GM12878 (cell line): ENCODE results near the gene FXN. TPM values are rescaled to one million over a fixed set of nuclear protein-coding genes. Genes with fewer than 3 reads are reported as not detected.

Experiments
- ATAC-seq: fragments of 200-7000 bp; cut with Tn5 transposase; 3 replicates; pipeline ENCODE4 v1.9.1; 2020; ENCODE audit warnings: mild to moderate bottlenecking, moderate library complexity
- BruUV-seq: library from RNA; stranded (reverse); fragments of 400-500 nt; replicated peaks from 2 replicates; lab custom pipeline; 2021; lab: Mats Ljungman, UMichigan
- CTCF ChIA-PET: fragments of 300-600 bp; sonication (Branson Sonifier 250); formaldehyde crosslinking; extraction: SDS; loops from one replicate; lab custom pipeline; 2021; ENCODE audit warnings: inconsistent platforms; lab: Yijun Ruan, JAX
- POLR2A ChIA-PET: fragments of 350-600 bp; formaldehyde crosslinking; extraction: SDS; loops from one replicate; lab custom pipeline; 2021; ENCODE audit warnings: inconsistent platforms; lab: Charles Lee
- RAD21 ChIA-PET: fragments of 300-600 bp; sonication (Branson Sonifier 250); formaldehyde crosslinking; loops from one replicate; lab custom pipeline; 2023; ENCODE audit warnings: antibody characterized with exemption; ENCODE audit not compliant: unreplicated experiment; lab: Charles Lee
- SMC1A ChIA-PET: fragments of 300-600 bp; sonication (Branson Sonifier 250); formaldehyde crosslinking; loops from one replicate; lab custom pipeline; 2023; ENCODE audit not compliant: unreplicated experiment, uncharacterized antibody; lab: Charles Lee
- DNase-seq: peaks from one replicate; pipeline ENCODE4 v3.0.0-alpha.2; 2011; ENCODE audit warnings: low read depth, low spot score
- FAIRE-seq: peaks from 3 replicates; lab custom pipeline; 2011; peaks lifted over from hg19 to GRCh38; lab: Jason Lieb, UNC
- H2AFZ ChIP-seq: 2 replicates; pipeline ENCODE4 v1.6.0; 2011; ENCODE audit warnings: low read depth, low read length, control low read depth; ENCODE audit not compliant: control insufficient read depth
- H3K27ac ChIP-seq: 2 replicates; pipeline ENCODE4 v1.5.1; 2011; ENCODE audit warnings: control low read depth; ENCODE audit not compliant: control insufficient read depth, insufficient read depth
- H3K27me3 ChIP-seq, 2 experiments: replicated peaks in 1 of 2; 2 replicates each; pipeline versions ENCODE4 v1.6.0 to v1.6.1; 2011; ENCODE audit warnings: low read length in 1 of 2; ENCODE audit not compliant: control insufficient read depth in 2 of 2, insufficient read depth in 2 of 2
- H3K36me3 ChIP-seq, 2 experiments: 2 replicates each; pipeline ENCODE4 v1.5.1; 2011; ENCODE audit warnings: low read length in 1 of 2; ENCODE audit not compliant: control insufficient read depth in 2 of 2, insufficient read depth in 2 of 2
- H3K4me1 ChIP-seq: 2 replicates; pipeline ENCODE4 v1.6.1; 2011; ENCODE audit warnings: mild to moderate bottlenecking, low read length, moderate library complexity, mixed read lengths; ENCODE audit not compliant: control insufficient read depth, insufficient read depth
- H3K4me2 ChIP-seq: 2 replicates; pipeline ENCODE4 v1.6.0; 2011; ENCODE audit warnings: control low read depth; ENCODE audit not compliant: control insufficient read depth, insufficient read depth
- H3K4me3 ChIP-seq: fragments of 200-600 bp; sonication (generic); 2 replicates; pipeline ENCODE4 v1.5.1; 2016
- H3K79me2 ChIP-seq: 2 replicates; pipeline ENCODE4 v1.6.0; 2011; ENCODE audit warnings: low read length; ENCODE audit not compliant: control insufficient read depth, insufficient read depth
- H3K9ac ChIP-seq: 2 replicates; pipeline ENCODE4 v1.8.0; 2011; ENCODE audit warnings: low read length, control low read depth, mixed read lengths; ENCODE audit not compliant: control insufficient read depth, insufficient read depth
- H3K9me3 ChIP-seq: replicated peaks from 3 replicates; pipeline ENCODE4 v1.5.1; 2011; ENCODE audit warnings: mild to moderate bottlenecking, low read length; ENCODE audit not compliant: control insufficient read depth, insufficient read depth
- H4K20me1 ChIP-seq: 2 replicates; pipeline ENCODE4 v1.6.0; 2011; ENCODE audit not compliant: control insufficient read depth, insufficient read depth
- CBX3 ChIP-seq: fragments of 200-600 bp; sonication (generic); IDR thresholded peaks from 2 replicates; pipeline ENCODE4 v1.6.1; 2016; ENCODE audit warnings: low read depth, borderline replicate concordance
- DPF2 ChIP-seq: fragments of 450-650 bp; IDR thresholded peaks from 2 replicates; pipeline ENCODE4 v1.6.1; 2017; ENCODE audit warnings: mild to moderate bottlenecking
- ETV6 ChIP-seq, 2 experiments: fragments of 450-650 bp in 1 of 2; IDR thresholded peaks in 1 of 2; conservative IDR thresholded peaks in 1 of 2; 2 replicates each; pipeline ENCODE4 v1.6.1; 2014; ENCODE audit warnings: antibody characterized with exemption in 1 of 2, borderline replicate concordance in 1 of 2, low read depth in 1 of 2, mild to moderate bottlenecking in 1 of 2, moderate library complexity in 1 of 2
- FOXM1 ChIP-seq: IDR thresholded peaks from 2 replicates; pipeline ENCODE4 v1.6.1; 2012; ENCODE audit warnings: low read depth, mild to moderate bottlenecking, inconsistent platforms, low read length, moderate library complexity
- GABPA ChIP-seq: IDR thresholded peaks from 2 replicates; pipeline ENCODE4 v1.6.1; 2014; ENCODE audit warnings: antibody characterized with exemption, low read depth, mild to moderate bottlenecking, inconsistent platforms
- LARP7 ChIP-seq: fragments of 450-650 bp; IDR thresholded peaks from 2 replicates; pipeline ENCODE4 v1.6.1; 2017; ENCODE audit warnings: mild to moderate bottlenecking
- MTA3 ChIP-seq: IDR thresholded peaks from 2 replicates; pipeline ENCODE4 v1.6.1; 2012; ENCODE audit warnings: low read length, inconsistent platforms, borderline replicate concordance
- NKRF ChIP-seq: fragments of 450-650 bp; conservative IDR thresholded peaks from 2 replicates; pipeline ENCODE4 v1.6.1; 2017; ENCODE audit warnings: mild to moderate bottlenecking, moderate library complexity
- NRF1 ChIP-seq: conservative IDR thresholded peaks from 2 replicates; pipeline ENCODE4 v1.6.1; 2011; ENCODE audit warnings: mild to moderate bottlenecking, low read depth, low read length, improper control_type of control experiment
- POLR2A ChIP-seq: IDR thresholded peaks from 2 replicates; pipeline ENCODE4 v1.6.1; 2011; ENCODE audit warnings: low read depth, mild to moderate bottlenecking, low read length
- RBBP5 ChIP-seq: fragments of 200-600 bp; sonication (generic); conservative IDR thresholded peaks from 2 replicates; pipeline ENCODE4 v1.6.1; 2016
- RELA ChIP-seq: fragments of 450-650 bp; IDR thresholded peaks from 2 replicates; pipeline ENCODE4 v1.8.0; 2014; ENCODE audit warnings: borderline replicate concordance; ENCODE audit not compliant: partially characterized antibody
- SMAD1 ChIP-seq: fragments of 450-650 bp; IDR thresholded peaks from 2 replicates; pipeline ENCODE4 v1.6.1; 2018; ENCODE audit warnings: mild to moderate bottlenecking, low read depth; ENCODE audit not compliant: partially characterized antibody
- TCF7 ChIP-seq: IDR thresholded peaks from 2 replicates; pipeline ENCODE4 v1.6.1; 2014; ENCODE audit warnings: antibody characterized with exemption, borderline replicate concordance
- ZBTB4 ChIP-seq: fragments of 450-650 bp; formaldehyde crosslinking; IDR thresholded peaks from 2 replicates; pipeline ENCODE4 v1.4.0; 2022; ENCODE audit warnings: mild to moderate bottlenecking, moderate library complexity
- WGBS: methylation state at CpG from one replicate; pipeline ENCODE4 v1.1.6; 2016; ENCODE audit warnings: low lambda C conversion rate; ENCODE audit not compliant: insufficient replicate concordance, insufficient coverage; ENCODE audit errors: missing lambda C conversion rate; 5-methylcytosine and 5-hydroxymethylcytosine counted together
- in situ Hi-C: fragments of 300-500 bp; cut with MboI; formaldehyde crosslinking; loops from 9 replicates; pipeline ENCODE4 v1.14.3; 2018; ENCODE audit warnings: mixed read lengths
- intact Hi-C: fragments of 100-400 bp; cut with micrococcal nuclease; formaldehyde crosslinking; loops from one replicate; pipeline ENCODE4 v1.14.2; 2022; ENCODE audit not compliant: unreplicated experiment
- polyA plus RNA-seq, 11 experiments: library from polyadenylated mRNA; depleted of rRNA in 4 of 11; unstranded in 6 of 11; stranded (reverse) in 5 of 11; fragments of >200 nt; fragmentation: Nextera tagmentation in 4 of 11; fragmentation: Illumina TruSeq in 1 of 11; extraction: Ambion mirVana in 4 of 11; extraction: Trizol in 1 of 11; gene quantifications; 1 replicate in 1 of 11; 2 replicates in 10 of 11; pipeline versions ENCODE4 v1.2.1 to v1.2.3, GENCODE V29; 2011 to 2016; ENCODE audit warnings: inconsistent platforms in 2 of 11, missing spikeins in 2 of 11, low read depth in 1 of 11
- total RNA-seq, 4 experiments: library from RNA; depleted of rRNA in 3 of 4; stranded (reverse); fragments of >200 nt in 3 of 4; fragmentation: Illumina TruSeq in 1 of 4; extraction: Trizol in 1 of 4; gene quantifications; 2 replicates each; pipeline versions ENCODE4 v1.2.1 to v1.2.3, GENCODE V29; 2013 to 2021

FXN gene
- total and polyA plus RNA-seq, 10 of the 15 experiments (the other 5 are each of a cell fraction or from before 2014, with no cell fraction given), result 7.3 to 78.0 (median 23.2) TPM

DNA sequence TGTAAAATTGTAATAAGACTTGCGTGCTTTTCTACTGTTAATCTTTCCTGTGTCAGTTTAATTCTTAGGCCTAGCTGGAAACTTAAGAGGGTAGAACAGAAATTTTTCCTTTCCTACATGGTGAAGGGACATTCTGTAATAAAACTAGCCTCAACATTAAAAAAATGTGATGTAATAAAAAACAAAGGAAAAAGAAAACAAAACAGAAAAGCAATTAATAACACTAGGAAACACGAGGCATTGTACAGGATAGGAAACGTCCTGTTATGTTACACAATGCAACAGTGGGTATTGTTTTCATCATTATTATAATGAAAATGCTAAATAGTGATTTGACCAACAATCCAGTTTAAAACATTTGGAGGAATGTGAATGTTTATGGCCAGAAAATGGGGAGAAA is 47.8 kb downstream of the FXN start:
- Histone ChIP-seq H3K4me1 (no peaks in the 10 kb centered on the region), H2AFZ (no peak overlapping the region), H3K27ac (no peak overlapping the region), H3K9me3 (no peaks in the 10 kb centered on the region), H3K4me2 (no peak overlapping the region), H4K20me1 (no peaks in the 10 kb centered on the region), H3K36me3 (no peaks in the 10 kb centered on the region), H3K79me2 (no peaks in the 10 kb centered on the region), H3K27me3 (no peaks in the 10 kb centered on the region), H3K9ac (no peak overlapping the region), H3K4me3 (no peak overlapping the region)
- TF ChIP-seq CBX3 (no peak), FOXM1 (no peak), POLR2A (no peak), DPF2 (no peak), RELA (no peak), MTA3 (no peak), ZBTB4 (CRISPR knock-in tag) (no peak), TCF7 (no peak), ETV6 (conservative IDR thresholded peaks at IDR 0.05 in 1 of 2, IDR thresholded peaks at IDR 0.05 in 1 of 2; ENCODE audit: borderline replicate concordance in 1 of 2, low read depth in 1 of 2) (no peak), NKRF (no peak), NRF1 (no peak), RBBP5 (no peak), GABPA (no peak), LARP7 (no peak), SMAD1 (no peak)
- in situ Hi-C loops, result no loop called here
- DNase-seq, result no peak
- CTCF ChIA-PET, result interaction anchor here (1.0 kb wide), 1 partner anchor 112 kb away, joined by 3 read pairs; no protein-coding TSS in a partner anchor
- POLR2A ChIA-PET, result no interaction called here
- no peak for FAIRE-seq
- WGBS, result 85% methylated on average over 3 of the region's 3 CpGs
- SMC1A ChIA-PET, result interaction anchor here (1.4 to 3.6 kb wide), 3 partner anchors 10 to 110 kb away, joined by 3 to 15 read pairs (median 7); no protein-coding TSS in a partner anchor
- no peak for ATAC-seq
- RAD21 ChIA-PET, result interaction anchor here (1.5 kb wide), 1 partner anchor 29 kb away, joined by 3 read pairs; no protein-coding TSS in a partner anchor
- intact Hi-C loops, result no loop called here
- no TSS peak for BruUV-seq
